ENCODE measurements around the gene PLD1.
"Not testable (repeated sequence)": the region's sequence is repeated elsewhere in the genome, so short reads cannot be mapped to it uniquely, and the experiment has no call there.

The PLD1 gene

DNA sequence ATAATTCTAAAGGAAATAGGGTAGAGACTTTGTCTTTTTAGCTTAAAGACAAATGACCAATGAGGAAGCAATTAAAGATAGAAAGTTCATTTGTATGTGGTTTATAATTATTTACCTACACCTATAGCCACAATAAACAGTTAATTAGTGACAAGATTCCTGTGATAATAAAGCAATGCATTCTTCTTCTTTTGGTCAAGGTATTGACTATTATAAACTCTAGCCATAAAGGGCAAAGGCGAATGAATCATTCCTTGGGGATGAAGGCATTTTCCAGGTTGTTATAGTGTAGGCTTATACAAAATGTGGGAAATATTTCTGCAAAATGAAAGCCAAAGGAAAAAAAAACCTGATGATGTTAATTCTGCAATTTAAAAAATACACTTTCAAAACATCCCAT, 115.4 kb downstream of the PLD1 start:
- DNase-seq (ENCODE audit: low read depth), result no peak

GRCh38 chr3:171692551-171692950, 117.7 kb downstream of the PLD1 start:
- DNase-seq (ENCODE audit: low read depth), result not testable (repeated sequence)

GRCh38 chr3:171691485-171691884, 118.8 kb downstream of the PLD1 start:
- DNase-seq (ENCODE audit: low read depth), result no peak

DNA sequence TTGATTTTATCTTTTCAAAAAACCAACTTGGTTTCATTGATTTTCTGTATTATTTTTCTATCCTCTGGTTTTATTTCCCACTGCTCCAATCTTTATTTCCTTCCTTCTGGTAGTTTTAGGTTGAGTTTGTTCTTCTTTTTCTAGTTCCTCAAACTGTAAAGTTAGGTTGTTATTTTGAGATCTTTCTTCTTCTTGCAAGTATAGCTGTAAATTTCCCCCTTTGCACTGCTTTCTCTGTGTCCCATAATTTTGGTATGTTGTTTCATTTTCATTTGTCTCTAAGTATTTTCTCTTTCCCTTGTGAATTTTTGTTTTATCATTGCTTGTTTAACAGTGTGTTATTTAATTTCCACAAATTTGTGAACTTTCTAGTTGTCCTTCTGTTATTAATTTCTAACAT, 120.0 kb downstream of the PLD1 start:
- no peak for DNase-seq (ENCODE audit: low read depth)

- DNase-seq (ENCODE audit: low read depth), result no peak
Measured at GRCh38 chr3:171688593-171688992, 121.7 kb downstream of the PLD1 start.

DNA sequence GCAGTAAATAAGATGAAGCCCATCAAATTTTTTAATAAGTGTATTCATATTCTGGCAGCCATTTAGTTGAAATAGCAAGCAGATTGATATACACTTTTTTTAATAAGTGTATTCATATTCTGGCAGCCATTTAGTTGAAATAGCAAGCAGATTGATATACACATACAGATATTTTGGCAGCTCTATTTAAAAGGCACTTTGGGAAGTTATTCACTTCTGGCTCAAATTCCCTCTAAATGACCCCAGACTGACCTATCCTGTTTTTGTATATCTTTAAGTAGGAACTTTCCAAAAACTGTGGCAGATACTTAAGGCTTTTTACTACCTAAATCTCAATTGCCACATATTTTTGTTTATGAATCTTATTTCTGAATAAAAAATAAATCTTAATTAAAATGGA, 122.3 kb downstream of the PLD1 start:
- DNase-seq (ENCODE audit: low read depth), result no peak

DNA sequence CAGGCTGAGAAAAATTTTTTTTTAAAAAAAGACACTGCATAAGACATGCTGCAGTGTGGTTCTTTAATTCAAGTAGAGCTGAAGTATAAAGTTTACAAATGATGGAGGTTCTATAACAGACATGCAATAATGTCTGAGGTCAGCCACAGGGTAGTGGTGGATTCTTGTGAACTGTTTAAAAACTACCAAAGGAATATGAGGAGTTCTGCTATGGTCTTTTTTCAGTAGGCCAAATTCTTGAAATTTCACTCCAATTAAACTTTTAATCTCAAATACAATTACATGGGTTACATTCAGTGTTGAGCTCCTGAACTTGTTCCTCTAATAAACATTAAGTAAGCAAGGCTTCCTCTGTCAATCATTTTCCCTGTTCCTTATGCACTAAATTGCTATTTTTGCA, 122.7 kb downstream of the PLD1 start:
- DNase-seq (ENCODE audit: low read depth), result no peak

GRCh38 chr3:171687064-171687463, 123.2 kb downstream of the PLD1 start:
- no peak for DNase-seq (ENCODE audit: low read depth)

GRCh38 chr3:171685116-171685895, 125.0 kb downstream of the PLD1 start:
- no peak for DNase-seq (ENCODE audit: low read depth)

GRCh38 chr3:171684221-171684620, 126.1 kb downstream of the PLD1 start:
- DNase-seq (ENCODE audit: low read depth), result no peak

- no peak for DNase-seq (ENCODE audit: low read depth)
Measured at GRCh38 chr3:171682743-171683142, 127.5 kb downstream of the PLD1 start.

- no peak for DNase-seq (ENCODE audit: low read depth)
Measured at GRCh38 chr3:171680726-171681411, 129.4 kb downstream of the PLD1 start.

DNA sequence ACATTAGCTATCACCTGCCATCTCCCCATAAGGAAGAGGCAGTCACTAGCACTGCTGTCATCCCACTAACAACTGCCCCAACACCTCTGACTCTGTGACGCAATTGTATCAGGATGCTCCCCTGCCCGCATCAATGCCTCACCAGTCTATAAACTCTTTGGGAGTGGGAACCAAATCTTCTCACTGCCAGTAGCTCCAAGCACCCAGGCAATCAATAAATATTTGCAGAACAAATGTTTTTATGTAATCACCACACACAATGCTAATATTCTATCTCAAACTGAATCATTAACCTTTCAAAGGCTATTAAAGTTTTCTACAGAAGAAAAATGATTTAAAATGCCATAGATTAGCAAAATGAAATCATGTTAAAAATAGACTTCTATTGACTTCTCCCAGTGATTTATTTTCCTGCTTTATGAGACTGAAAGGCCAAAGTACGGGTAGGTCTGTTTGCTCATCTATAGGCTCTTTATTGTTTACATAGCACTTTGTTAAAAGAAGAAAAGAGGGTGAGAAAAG, 131.3 kb downstream of the PLD1 start:
- no peak for DNase-seq (ENCODE audit: low read depth)

DNA sequence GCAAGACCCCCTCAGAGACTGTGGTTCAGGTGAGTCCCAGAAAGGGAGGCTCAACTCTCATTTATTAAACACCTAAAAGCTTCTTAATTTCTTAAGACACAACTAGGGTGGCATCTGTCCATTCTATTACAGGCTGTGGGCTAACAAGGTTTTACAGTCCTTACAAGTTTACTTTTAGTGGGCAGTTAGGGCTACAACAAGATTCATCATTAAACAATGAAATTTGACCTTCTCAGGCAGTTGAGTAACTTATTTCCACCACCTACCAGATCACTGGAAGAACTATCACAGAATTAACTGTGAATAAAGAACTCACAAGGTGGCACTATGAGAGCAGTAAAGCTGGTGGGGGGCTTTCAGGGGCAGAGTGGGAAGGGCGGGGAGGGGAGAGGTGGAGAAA, 132.6 kb downstream of the PLD1 start:
- DNase-seq (ENCODE audit: low read depth), result no peak

- DNase-seq (ENCODE audit: low read depth), result no peak
Measured at GRCh38 chr3:171676601-171677175, 133.6 kb downstream of the PLD1 start.

- no peak for DNase-seq (ENCODE audit: low read depth)
Measured at GRCh38 chr3:171673951-171674350, 136.3 kb downstream of the PLD1 start.

DNA sequence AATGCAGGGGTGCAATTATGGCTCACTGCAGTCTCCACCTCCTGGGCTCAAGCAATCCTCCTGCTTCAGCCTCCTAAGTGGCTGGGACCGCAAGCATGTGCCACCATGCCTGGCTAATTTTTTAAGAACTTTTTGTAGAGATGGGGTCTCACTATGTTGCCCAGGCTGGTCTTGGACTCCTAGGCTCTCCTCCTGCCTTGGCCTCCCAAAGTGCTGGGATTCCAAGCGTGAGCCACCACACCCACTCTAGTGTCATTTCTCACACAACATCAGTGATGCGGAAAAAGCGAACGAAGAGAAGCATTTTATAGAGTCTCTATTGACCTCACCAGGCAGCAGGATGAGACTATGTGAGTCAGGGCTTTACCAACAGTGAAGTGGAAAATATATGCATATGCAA, 137.7 kb downstream of the PLD1 start:
- DNase-seq (ENCODE audit: low read depth), result no peak

DNA sequence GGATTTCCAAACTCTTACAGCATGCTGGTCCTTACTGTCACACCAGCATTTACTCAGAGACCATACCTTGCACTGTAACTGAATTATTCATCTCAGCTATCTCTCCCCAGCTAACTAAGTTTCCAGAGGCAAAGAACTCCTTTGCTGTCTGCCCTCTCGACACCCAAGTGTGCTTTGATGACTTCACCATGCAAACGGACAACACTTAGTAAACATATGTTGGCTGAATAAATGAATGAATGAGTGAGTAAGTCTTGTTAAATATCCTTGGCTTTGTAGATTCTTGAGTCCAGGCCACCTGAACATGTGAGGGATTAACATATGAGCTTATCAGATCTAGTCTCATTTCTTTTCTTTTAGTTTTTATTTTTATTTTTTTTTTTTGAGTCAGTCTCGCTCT, 138.2 kb downstream of the PLD1 start:
- no peak for DNase-seq (ENCODE audit: low read depth)

- DNase-seq (ENCODE audit: low read depth), result no peak
Measured at GRCh38 chr3:171671709-171672108, 138.6 kb downstream of the PLD1 start.

- DNase-seq (ENCODE audit: low read depth), result no peak
Measured at GRCh38 chr3:171666516-171666915, 143.8 kb downstream of the PLD1 start.

DNA sequence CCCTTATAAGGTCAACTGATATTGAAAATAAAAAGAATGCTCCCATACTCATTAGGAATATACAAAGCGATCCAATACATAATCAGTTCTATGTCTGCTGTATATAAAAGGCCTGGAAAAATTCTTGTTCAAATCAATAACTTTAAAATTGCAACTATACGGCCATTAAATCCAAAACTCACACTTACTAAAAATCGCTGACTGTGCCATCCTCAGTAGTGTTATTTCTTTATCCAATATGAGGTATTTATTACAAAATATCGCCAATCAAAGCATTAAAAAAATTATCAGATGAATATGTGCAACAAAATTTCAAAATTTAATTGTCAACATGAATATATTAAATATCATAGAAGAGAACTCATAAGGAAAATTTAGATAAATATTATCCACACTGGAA, 146.5 kb downstream of the PLD1 start:
- no peak for DNase-seq (ENCODE audit: low read depth)

DNA sequence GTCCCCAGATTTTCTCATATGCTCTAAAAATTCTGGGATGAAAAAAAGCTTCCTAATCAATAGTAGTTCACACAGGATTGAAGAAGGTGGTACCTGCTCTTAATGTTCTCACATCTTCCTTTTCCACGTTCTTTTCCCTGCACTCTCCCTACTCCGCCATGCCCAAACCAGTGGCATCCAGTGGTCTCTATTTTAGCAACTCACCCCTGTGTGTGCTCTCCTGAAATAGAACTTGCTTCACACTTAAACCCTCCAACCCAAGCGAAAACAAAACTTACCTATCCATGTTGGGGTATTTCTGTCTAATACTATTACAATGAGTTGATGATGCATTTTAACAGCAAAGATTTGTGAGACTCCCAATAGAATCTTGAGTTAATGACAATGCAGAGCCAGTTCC, 148.8 kb downstream of the PLD1 start:
- no peak for DNase-seq (ENCODE audit: low read depth)

- DNase-seq (ENCODE audit: low read depth), result no peak
Measured at GRCh38 chr3:171660188-171660587, 150.1 kb downstream of the PLD1 start.

Measured in stimulated activated CD8-positive, alpha-beta memory T cell treated with anti-CD3 and anti-CD28 coated beads, Interleukin-12 subunit alpha, Interleukin-12 subunit beta, amount 100 ng/mL, for 4 hours (primary cell).